Activated gamma-delta T cell (primary cell): ENCODE measurements around the gene CA6.
"Not testable (repeated sequence)": the region's sequence is repeated elsewhere in the genome, so short reads cannot be mapped to it uniquely, and the experiment has no call there.

Experiments used
- DNase-seq: peaks from one replicate; lab custom pipeline; 2025; lab: John Stamatoyannopoulos, UW

Gene CA6

DNA sequence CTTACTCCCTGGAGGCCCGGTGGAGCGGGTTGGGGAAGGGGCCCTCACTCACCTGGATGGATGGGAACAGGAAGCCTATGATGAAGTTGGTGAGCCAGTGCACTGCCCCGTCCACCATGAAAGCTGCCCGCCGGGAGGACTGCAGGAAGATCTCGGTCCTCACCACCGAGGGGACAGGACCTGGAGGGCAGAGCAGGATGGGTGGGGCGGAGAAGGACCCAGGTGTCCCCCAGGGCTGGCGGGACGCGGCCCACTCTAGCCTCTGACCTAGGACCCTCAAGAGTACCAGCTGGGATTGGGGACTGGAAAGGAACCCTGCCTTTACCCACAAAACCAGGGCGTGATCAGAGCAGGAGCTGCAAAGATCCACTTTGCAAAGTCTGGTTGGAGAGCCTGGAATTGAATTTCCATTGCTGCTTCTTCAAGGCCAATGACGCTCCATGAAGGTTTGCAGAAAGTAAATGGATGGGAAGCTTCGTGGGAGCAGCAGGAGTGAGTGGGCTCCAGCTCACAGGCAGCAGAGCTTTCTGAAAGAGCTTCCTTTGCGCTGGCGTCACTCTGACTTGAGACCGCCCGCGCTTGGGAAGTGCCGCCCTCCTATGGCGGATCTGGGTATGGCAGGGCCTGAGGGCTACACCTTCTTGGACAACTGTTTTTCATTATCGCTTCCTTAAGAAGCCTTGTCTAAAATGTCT, 59.2 kb downstream of the CA6 start:
- DNase-seq: peak; percentile 25

GRCh38 chr1:9005395-9005708, 59.7 kb downstream of the CA6 start:
- no peak for DNase-seq

DNA sequence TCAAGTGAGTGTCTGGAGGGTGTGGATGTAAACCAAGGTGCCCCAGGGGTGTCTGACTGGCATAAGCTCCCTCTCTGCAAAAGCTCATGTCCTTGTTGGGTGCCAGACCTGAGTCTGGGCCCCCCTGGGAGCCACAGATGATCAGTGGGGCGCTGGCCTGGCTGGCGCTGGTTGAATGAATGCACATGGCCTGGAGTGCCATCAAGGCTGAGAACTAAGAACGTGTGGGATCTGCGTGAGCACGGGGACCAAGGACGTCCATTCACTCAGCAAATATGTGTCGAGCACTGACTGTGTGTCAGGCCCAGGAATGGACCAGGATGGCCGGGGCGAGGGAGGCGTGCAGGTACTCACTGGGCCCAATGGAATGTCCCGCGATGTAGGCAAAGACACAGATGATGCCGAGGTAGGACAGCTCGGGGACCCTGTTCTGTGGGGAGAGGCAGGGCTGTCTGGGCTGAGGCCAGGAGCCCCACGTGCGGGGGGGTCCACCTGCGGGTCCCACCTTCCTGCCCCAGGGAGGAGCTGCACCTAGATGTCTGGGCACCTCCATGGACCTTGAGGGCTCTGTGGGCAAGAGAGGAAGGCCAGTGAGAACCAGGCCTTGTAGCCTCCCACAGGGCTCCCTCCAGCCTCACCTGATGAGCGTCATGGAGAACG, 61.4 kb downstream of the CA6 start:
- no peak for DNase-seq

- DNase-seq: no peak
These were observed 62.6 kb downstream of the CA6 start for GRCh38 chr1:9008236-9008635.

- no peak for DNase-seq
These were observed 64.0 kb downstream of the CA6 start for GRCh38 chr1:9009438-9010370.

DNA sequence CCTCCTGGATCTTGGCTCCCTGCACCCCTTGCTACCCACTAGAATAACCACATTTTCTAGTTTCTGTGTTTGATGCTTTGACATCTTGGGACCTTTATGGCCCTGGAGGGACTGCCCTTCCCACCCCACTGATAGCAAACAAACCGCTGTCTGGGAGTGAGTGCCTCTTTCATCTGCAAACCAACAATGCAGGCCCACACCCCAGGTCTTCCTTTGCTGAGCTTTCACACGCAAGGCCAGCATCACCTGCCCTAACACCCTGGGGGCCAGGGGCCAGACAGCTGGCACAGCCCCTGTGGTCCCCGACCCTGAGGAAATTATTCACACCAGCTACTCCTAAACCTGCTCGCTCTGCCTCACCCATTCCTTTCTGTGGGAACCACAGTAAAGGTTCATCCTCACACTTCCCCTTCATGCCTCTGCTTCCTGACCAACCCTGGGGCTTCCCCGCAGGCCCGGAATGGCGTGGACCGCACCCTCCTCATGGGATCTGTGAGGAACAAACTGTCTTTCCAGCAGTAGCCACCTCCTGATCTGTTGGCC, 65.2 kb downstream of the CA6 start:
- no peak for DNase-seq

DNA sequence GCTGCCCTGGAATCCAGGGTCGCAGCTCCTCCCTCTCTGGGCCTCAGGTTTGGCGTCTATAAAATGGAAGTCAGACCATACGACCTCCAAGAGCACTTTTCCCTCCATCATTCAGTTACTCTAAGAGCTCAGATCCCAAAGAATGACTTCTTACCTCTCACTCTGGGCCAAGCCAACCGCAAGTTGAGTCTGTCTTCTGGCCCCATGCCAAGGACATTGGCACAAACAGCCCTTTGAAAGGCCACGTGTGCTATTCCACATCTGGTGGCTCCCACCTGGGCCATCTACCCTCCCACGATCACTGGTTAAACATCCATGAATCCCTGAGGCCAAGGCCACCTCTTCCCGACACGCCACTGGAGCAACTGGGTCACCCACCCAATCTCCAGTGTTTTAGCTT, 68.2 kb downstream of the CA6 start:
- no peak for DNase-seq

DNA sequence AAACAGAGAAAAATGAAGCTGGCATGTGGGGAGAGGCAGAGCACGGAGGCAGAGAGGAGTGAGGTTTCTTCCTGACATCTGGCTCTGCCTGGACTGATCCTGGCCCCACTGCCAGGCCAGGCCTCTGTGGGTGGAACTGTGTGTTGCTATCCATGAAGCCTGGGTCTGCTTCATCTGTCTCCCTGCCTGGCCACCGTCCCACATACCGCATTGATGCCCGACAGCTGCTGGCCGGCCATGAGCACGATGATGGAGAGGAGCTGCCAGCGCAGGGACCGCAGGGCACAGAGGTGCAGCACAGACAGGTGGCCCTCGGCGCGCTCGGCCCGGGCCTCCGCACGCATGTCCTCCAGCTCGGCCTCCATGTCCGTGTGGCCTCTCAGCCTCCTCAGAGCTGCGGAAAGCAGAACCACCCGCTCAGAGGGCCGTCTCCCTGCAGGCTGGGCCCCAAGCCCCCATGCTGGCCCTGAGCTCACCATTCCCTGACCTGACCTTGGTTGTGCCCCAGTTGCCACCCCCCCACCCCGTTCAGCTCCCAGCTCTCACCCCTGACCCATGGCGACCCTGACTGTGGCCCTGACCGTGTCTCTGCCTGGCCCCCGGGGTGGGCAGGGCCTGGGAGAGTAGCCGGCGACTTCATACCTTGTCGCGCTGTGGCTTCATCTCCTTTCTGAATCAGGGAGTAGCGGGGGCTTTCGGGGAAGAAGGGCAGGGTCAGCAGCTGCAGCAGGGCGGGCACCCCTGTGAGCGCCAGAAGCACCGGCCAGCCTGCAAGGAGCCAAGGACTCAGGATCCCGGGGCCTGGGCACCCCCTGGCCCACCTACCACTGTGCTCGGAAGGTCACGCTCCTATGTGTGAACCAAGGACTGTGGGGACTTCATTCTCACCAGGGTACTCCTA, 69.1 kb downstream of the CA6 start:
- DNase-seq: no peak

GRCh38 chr1:9016455-9016854, 70.8 kb downstream of the CA6 start:
- DNase-seq: no peak

GRCh38 chr1:9018333-9018732, 72.7 kb downstream of the CA6 start:
- no peak for DNase-seq

GRCh38 chr1:9019896-9020295, 74.2 kb downstream of the CA6 start:
- no peak for DNase-seq

DNA sequence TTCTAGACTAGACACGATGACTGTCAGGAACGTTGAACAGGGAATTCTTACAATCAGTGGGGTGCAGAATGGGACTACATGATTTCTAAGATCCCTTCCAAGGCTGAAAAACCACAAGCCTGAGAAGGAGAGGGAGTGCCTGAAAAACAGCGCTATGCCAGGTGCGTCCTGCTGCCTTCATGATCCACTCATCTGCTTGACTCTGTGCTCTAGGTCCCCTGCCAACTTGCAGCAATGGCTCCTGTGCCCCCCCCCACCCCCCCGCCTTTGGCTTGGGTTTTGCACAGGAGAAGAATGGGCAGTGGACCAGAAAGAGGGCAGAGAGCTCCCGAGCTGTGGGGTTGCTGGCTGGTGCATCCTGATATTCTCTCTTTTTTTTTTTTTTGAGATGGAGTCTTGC, 74.6 kb downstream of the CA6 start:
- no peak for DNase-seq

- DNase-seq: not testable (repeated sequence)
These were observed 76.5 kb downstream of the CA6 start for GRCh38 chr1:9022026-9022738.

GRCh38 chr1:9022773-9023172, 77.1 kb downstream of the CA6 start:
- no peak for DNase-seq
